Loucy (cell line): ENCODE data around the gene RNASE13.

Source experiments
- EZH2phosphoT487 ChIP-seq: fragments of 200-600 bp; IDR thresholded peaks from 2 replicates; pipeline ENCODE4 v1.6.1; 2018; ENCODE audit warnings: antibody characterized with exemption, mild to moderate bottlenecking, moderate library complexity, borderline replicate concordance
- TF ChIP-seq, protein P1 (sequence below): fragments of 200-600 bp; sonication (generic); conservative IDR thresholded peaks from 2 replicates; pipeline ENCODE4 v1.5.1; 2014; ENCODE audit warnings: mild to moderate bottlenecking, antibody characterized with exemption, low read length

DNA sequence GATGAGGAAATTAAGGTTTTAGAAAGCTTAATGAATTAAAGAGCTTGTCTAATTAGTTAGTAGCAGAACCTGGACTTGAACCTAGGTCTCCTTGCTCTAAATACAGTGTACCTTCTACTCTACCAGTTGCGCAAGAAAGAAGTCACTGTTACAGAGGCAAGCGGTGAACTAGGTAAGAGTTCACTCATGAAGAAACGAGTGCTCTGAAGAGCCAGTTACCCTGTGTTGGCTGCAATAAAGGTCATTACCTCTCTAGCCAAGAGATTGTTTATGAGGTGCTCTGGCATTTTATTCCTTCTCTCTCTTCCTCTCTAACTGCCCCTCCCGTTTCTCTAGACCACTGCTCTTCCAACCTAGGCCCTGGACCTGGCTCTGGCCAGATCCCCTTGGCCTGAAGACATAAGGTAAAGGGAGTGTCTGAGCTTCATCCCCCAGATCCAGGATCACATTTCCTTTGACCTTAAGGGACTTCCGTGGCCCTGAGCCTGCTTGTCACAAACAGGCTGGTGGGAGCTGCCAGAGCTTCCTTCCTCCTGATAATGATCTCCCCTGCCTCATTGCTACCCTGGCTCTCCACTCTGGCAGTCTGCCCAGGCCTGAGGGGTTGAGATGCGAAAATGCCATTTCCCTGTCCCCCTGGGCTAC lies 9.5 kb upstream of the RNASE13 start:
- TF ChIP-seq, protein P1, sequence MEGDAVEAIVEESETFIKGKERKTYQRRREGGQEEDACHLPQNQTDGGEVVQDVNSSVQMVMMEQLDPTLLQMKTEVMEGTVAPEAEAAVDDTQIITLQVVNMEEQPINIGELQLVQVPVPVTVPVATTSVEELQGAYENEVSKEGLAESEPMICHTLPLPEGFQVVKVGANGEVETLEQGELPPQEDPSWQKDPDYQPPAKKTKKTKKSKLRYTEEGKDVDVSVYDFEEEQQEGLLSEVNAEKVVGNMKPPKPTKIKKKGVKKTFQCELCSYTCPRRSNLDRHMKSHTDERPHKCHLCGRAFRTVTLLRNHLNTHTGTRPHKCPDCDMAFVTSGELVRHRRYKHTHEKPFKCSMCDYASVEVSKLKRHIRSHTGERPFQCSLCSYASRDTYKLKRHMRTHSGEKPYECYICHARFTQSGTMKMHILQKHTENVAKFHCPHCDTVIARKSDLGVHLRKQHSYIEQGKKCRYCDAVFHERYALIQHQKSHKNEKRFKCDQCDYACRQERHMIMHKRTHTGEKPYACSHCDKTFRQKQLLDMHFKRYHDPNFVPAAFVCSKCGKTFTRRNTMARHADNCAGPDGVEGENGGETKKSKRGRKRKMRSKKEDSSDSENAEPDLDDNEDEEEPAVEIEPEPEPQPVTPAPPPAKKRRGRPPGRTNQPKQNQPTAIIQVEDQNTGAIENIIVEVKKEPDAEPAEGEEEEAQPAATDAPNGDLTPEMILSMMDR: no peak
- no peak for TF ChIP-seq EZH2phosphoT487
